ENCODE data around the gene SPNS2. TPM values are rescaled to one million over a fixed set of nuclear protein-coding genes. Genes with fewer than 3 reads are reported as not detected.

The SPNS2 gene
- total RNA-seq, 1 experiment from 2014 or later = 1.6 TPM

DNA sequence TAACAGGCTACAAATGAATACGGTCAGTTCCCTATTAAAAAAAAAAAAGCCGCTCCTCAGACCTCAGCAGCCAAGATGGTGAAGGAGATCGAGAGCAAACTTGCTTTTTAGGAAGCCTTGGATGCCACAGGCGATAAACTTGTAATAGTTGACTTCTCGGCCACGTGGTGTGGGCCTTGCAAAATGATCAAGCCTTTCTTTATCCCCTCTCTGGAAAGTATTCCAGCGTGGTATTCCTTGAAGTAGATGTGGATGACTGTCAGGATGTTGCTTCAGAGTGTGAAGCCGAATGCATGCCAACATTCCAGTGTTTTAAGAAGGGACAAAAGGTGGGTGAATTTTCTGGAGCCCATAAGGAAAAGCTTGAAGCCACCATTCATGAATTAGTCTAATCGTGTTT lies 73.5 kb downstream of the SPNS2 start:
- no peaks in the 10 kb centered on the region for H3K36me3 ChIP-seq (ENCODE audit: control insufficient read depth in 1 of 2, insufficient read depth in 2 of 2, low read length in 2 of 2)
- no peak overlapping the region for H3K4me3 ChIP-seq (replicated peaks in 1 of 2; ENCODE audit: low read depth in 1 of 2, low read length in 2 of 2)
- H3K9ac ChIP-seq (ENCODE audit: low read length) = no peak overlapping the region
- no peaks in the 10 kb centered on the region for H3K79me2 ChIP-seq (ENCODE audit: insufficient read depth, low read length)
- intact Hi-C loops (cut with micrococcal nuclease) = no loop called here
- no TSS peak for BruUV-seq (replicated peaks)
- H4K20me1 ChIP-seq (ENCODE audit: insufficient read depth) = no peaks in the 10 kb centered on the region
- no peak overlapping the region for H3K27ac ChIP-seq (ENCODE audit: low read depth, low read length)
- no peaks in the 10 kb centered on the region for H3K9me2 ChIP-seq (ENCODE audit: insufficient read depth)
- CTCF ChIA-PET = no interaction called here
- no peak for DNase-seq (ENCODE audit: low read depth, low spot score)
- POLR2A ChIA-PET = no interaction called here
- no peaks in the 10 kb centered on the region for H3K27me3 ChIP-seq (ENCODE audit: insufficient read depth, low read length)
- H3K4me1 ChIP-seq (ENCODE audit: control insufficient read depth in 1 of 2, insufficient read depth in 2 of 2, low read length in 2 of 2) = no peaks in the 10 kb centered on the region
- H3K4me2 ChIP-seq (ENCODE audit: low read length) = no peak overlapping the region
- no peak for ATAC-seq
- TF ChIP-seq SIN3A (IDR thresholded peaks at IDR 0.05; ENCODE audit: low read depth) = no peak
- TF ChIP-seq FOSL1 (IDR thresholded peaks at IDR 0.05; ENCODE audit: low read depth) = no peak
- TF ChIP-seq POLR2AphosphoS5 (IDR thresholded peaks at IDR 0.05; ENCODE audit: low read depth, low read length) = no peak
- TF ChIP-seq SRF (IDR thresholded peaks at IDR 0.05; ENCODE audit: low read depth) = no peak
- TF ChIP-seq ZBTB33 (IDR thresholded peaks at IDR 0.05; ENCODE audit: extremely low read depth, insufficient replicate concordance, low read length) = no peak
- TF ChIP-seq, protein P1, sequence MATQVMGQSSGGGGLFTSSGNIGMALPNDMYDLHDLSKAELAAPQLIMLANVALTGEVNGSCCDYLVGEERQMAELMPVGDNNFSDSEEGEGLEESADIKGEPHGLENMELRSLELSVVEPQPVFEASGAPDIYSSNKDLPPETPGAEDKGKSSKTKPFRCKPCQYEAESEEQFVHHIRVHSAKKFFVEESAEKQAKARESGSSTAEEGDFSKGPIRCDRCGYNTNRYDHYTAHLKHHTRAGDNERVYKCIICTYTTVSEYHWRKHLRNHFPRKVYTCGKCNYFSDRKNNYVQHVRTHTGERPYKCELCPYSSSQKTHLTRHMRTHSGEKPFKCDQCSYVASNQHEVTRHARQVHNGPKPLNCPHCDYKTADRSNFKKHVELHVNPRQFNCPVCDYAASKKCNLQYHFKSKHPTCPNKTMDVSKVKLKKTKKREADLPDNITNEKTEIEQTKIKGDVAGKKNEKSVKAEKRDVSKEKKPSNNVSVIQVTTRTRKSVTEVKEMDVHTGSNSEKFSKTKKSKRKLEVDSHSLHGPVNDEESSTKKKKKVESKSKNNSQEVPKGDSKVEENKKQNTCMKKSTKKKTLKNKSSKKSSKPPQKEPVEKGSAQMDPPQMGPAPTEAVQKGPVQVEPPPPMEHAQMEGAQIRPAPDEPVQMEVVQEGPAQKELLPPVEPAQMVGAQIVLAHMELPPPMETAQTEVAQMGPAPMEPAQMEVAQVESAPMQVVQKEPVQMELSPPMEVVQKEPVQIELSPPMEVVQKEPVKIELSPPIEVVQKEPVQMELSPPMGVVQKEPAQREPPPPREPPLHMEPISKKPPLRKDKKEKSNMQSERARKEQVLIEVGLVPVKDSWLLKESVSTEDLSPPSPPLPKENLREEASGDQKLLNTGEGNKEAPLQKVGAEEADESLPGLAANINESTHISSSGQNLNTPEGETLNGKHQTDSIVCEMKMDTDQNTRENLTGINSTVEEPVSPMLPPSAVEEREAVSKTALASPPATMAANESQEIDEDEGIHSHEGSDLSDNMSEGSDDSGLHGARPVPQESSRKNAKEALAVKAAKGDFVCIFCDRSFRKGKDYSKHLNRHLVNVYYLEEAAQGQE (IDR thresholded peaks at IDR 0.05; ENCODE audit: low read depth) = no peak
- no peak for TF ChIP-seq ZNF274 (IDR thresholded peaks at IDR 0.05; ENCODE audit: low read depth, low read length)
- TF ChIP-seq JUND (IDR thresholded peaks at IDR 0.05) = no peak
- TF ChIP-seq CEBPB (IDR thresholded peaks at IDR 0.05; ENCODE audit: low read depth) = no peak
- no peak for TF ChIP-seq ELF1 (IDR thresholded peaks at IDR 0.05; ENCODE audit: borderline replicate concordance, low read depth)
- no peak for TF ChIP-seq TCF7L2 (IDR thresholded peaks at IDR 0.05; ENCODE audit: borderline replicate concordance, extremely low read depth, insufficient read depth, insufficient read length)
- no peaks in the 10 kb centered on the region for H3K9me3 ChIP-seq (ENCODE audit: control insufficient read depth in 1 of 2, insufficient read depth in 1 of 2, low read depth in 1 of 2, low read length in 2 of 2)
- RAD21 ChIA-PET (ENCODE audit: low non-redundant PET in 1 of 2, low total read pairs in 2 of 2, uncharacterized antibody in 2 of 2, unreplicated experiment in 2 of 2) = no interaction called here
- no peak overlapping the region for H2AFZ ChIP-seq (ENCODE audit: low read depth, low read length, poor library complexity, severe bottlenecking)

Measured in HCT116 (cell line).